Testis (tissue), 3 donors: ENCODE data around the gene SLC39A5. TPM values are rescaled to one million over a fixed set of nuclear protein-coding genes. Genes with fewer than 3 reads are reported as not detected.

ENCODE experiments used
- DNase-seq: peaks from one replicate; pipeline ENCODE4 v3.0.0-alpha.2; 2019
- H3K27ac ChIP-seq, 2 donors: fragments of 200-600 bp; sonication (generic); one replicate each; pipeline ENCODE4 v1.5.1; 2019
- H3K27me3 ChIP-seq: fragments of 200-600 bp; sonication (generic); one replicate; pipeline ENCODE4 v1.5.1; 2019
- H3K36me3 ChIP-seq: fragments of 200-600 bp; sonication (generic); one replicate; pipeline ENCODE4 v1.5.1; 2017; ENCODE audit warnings: low read depth; ENCODE audit errors: missing control alignments
- H3K4me1 ChIP-seq: fragments of 200-600 bp; sonication (generic); one replicate; pipeline ENCODE4 v1.5.1; 2019
- H3K4me3 ChIP-seq, 2 donors: fragments of 200-600 bp; sonication (generic); one replicate each; pipeline ENCODE4 v1.5.1; 2017 to 2019
- H3K9me3 ChIP-seq: fragments of 200-600 bp; sonication (generic); one replicate; pipeline ENCODE4 v1.5.1; 2017
- POLR2A ChIP-seq: fragments of 450-650 bp; IDR thresholded peaks from one replicate; pipeline ENCODE4 v1.6.1; 2017; ENCODE audit warnings: antibody characterized with exemption, mild to moderate bottlenecking, moderate library complexity
- WGBS, 2 donors: methylation state at CpG; one replicate each; pipeline ENCODE4 v1.1.5; 2018; 5-methylcytosine and 5-hydroxymethylcytosine counted together
- intact Hi-C: fragments of 100-400 bp; cut with DNase I; formaldehyde crosslinking; loops from one replicate; pipeline ENCODE4 v1.15.1; 2023; ENCODE audit warnings: low total_unique reads
- polyA plus RNA-seq: library from polyadenylated mRNA; stranded (reverse); fragments of 350-450 nt; fragmentation: Illumina TruSeq; extraction: RNeasy Lipid Tissue Mini Kit (QIAGEN cat#74804); gene quantifications from one replicate; pipeline ENCODE4 v1.2.3, GENCODE V29; 2014; ENCODE audit warnings: low read depth, low replicate concordance; ENCODE audit not compliant: insufficient read depth
- total RNA-seq, 2 donors: library from RNA; depleted of rRNA; stranded (reverse); fragments of >200 nt; gene quantifications; one replicate each; pipeline ENCODE4 v1.2.3, GENCODE V29; 2016
- TF ChIP-seq, protein P1 (sequence below), 3 experiments: fragments of 450-650 bp in 2 of 3; fragments of 200-600 bp in 1 of 3; sonication (generic) in 1 of 3; IDR thresholded peaks; one replicate each; pipeline ENCODE4 v1.5.1; 2016 to 2019; ENCODE audit warnings: antibody characterized with exemption in 3 of 3, mild to moderate bottlenecking in 2 of 3, moderate library complexity in 1 of 3

SLC39A5 gene
- total and polyA plus RNA-seq, 3 donors from 2014 or later: 0.87 to 3.9 TPM; not detected in 1

DNA sequence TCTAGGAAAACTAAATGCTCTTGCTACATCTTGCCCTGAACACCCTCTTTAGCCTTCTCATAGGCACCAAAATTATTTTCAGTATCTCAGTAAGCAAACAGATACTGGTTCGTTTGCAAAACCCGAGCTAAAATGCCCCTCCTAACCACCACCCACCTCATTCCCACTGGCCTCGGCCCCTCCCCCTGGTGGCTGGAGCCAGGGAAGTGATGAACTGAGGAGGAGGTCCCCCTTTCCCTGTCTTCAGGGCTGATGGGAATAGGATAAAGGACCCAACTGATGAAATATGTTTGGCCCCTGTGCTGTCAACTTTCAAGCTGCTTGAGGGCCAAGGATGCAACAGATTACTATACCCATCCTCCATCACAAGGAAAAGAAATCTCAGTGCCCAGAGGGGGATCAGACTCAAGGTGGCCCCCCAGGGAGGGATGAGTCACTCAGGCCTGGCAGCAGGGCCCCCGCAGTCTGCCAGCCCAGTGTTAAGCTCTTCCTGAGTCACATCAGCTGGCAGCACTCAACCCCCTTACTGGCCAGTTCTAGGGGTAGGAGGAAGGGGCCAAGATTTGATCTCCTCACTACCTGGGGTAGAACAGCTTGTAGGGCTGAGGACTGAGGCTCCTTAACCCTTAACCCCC, 26.6 kb downstream of the SLC39A5 start:
- intact Hi-C loops: no loop called here
- DNase-seq: no peak
- Histone ChIP-seq H3K4me3 (no peak overlapping the region), H3K36me3 (no peaks in the 10 kb centered on the region), H3K4me1 (peaks cover 14% of the 10 kb centered on the region), H3K9me3 (no peaks in the 10 kb centered on the region), H3K27ac (no peak overlapping the region), H3K27me3 (no peaks in the 10 kb centered on the region)
- WGBS, 2 donors: 41 to 44% methylated on average over 4 of the region's 4 CpGs
- TF ChIP-seq, protein P1, sequence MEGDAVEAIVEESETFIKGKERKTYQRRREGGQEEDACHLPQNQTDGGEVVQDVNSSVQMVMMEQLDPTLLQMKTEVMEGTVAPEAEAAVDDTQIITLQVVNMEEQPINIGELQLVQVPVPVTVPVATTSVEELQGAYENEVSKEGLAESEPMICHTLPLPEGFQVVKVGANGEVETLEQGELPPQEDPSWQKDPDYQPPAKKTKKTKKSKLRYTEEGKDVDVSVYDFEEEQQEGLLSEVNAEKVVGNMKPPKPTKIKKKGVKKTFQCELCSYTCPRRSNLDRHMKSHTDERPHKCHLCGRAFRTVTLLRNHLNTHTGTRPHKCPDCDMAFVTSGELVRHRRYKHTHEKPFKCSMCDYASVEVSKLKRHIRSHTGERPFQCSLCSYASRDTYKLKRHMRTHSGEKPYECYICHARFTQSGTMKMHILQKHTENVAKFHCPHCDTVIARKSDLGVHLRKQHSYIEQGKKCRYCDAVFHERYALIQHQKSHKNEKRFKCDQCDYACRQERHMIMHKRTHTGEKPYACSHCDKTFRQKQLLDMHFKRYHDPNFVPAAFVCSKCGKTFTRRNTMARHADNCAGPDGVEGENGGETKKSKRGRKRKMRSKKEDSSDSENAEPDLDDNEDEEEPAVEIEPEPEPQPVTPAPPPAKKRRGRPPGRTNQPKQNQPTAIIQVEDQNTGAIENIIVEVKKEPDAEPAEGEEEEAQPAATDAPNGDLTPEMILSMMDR (IDR thresholded peaks at IDR 0.05): no peak
- TF ChIP-seq POLR2A: no peak

DNA sequence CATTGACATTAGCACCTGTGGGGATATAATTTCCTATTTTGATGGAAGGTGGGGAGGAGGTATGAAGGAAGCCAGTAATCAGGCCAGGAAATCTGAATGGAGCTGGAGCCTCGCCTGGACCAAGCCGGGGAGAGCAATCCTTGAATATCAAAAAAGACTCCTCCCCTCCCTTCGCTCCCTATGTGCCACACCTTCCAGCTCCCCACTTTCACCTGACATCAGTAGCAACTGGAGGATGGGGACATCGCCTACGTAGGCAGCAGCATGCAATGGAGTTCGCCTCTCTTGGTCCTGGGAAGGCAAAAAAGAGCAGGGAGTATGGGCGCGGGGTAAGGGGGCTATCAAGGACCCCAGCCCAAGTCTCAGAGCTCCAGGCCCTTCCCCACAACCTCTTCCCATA, 27.2 kb downstream of the SLC39A5 start:
- 34 to 35% methylated on average over 8 of the region's 8 CpGs for WGBS, 2 donors
- Histone ChIP-seq H3K4me3 (peak overlapping the region; percentile 87 to 93), H3K9me3 (no peaks in the 10 kb centered on the region), H3K27ac (peak overlapping the region in 1 of 2 donors; percentile 92), H3K36me3 (no peaks in the 10 kb centered on the region), H3K27me3 (no peaks in the 10 kb centered on the region), H3K4me1 (peaks cover 14% of the 10 kb centered on the region)
- intact Hi-C loops: no loop called here
- no peak for DNase-seq
- TF ChIP-seq, protein P1 (IDR thresholded peaks at IDR 0.05): no peak
- TF ChIP-seq POLR2A: no peak

DNA sequence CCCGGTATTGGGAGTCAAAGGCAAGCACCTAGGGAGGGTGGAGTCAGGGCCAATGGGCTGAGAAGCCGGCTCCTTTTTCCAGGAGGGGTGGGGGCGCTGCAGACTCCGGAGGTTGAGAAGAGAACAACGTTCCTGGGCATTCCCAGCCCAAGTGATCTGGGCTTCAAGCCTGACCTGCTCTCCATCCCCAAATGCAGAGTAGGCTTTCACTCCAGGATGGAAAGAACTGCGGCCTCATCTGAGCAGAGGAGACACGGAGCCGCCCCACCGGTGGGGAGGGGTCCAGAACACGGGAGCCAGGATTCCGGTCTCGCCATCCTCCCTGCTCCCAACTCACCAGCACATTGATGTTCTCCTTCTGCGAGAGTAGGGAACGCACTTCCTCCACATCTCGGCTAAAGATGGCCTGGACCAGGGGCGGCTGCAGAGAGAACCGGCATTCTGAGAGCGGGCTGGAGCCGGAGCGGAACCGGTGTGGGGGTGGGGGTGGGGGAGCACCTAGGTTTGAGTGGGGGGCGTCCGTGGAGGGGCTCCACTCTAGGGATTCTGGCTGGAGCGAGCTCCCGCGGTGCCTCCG, 27.7 kb downstream of the SLC39A5 start:
- H3K4me3 ChIP-seq: peak overlapping the region; percentile 87 to 93
- 0% methylated on average over 6 to 27 of the region's 27 CpGs for WGBS, 2 donors
- no peak for TF ChIP-seq POLR2A
- TF ChIP-seq, protein P1 (IDR thresholded peaks at IDR 0.05): no peak
- peak; percentile 37 for DNase-seq
- no peaks in the 10 kb centered on the region for H3K9me3 ChIP-seq
- H3K4me1 ChIP-seq: peaks cover 14% of the 10 kb centered on the region
- intact Hi-C loops: no loop called here
- peak overlapping the region; percentile 81 to 92 for H3K27ac ChIP-seq
- H3K27me3 ChIP-seq: no peaks in the 10 kb centered on the region
- H3K36me3 ChIP-seq: no peaks in the 10 kb centered on the region

DNA sequence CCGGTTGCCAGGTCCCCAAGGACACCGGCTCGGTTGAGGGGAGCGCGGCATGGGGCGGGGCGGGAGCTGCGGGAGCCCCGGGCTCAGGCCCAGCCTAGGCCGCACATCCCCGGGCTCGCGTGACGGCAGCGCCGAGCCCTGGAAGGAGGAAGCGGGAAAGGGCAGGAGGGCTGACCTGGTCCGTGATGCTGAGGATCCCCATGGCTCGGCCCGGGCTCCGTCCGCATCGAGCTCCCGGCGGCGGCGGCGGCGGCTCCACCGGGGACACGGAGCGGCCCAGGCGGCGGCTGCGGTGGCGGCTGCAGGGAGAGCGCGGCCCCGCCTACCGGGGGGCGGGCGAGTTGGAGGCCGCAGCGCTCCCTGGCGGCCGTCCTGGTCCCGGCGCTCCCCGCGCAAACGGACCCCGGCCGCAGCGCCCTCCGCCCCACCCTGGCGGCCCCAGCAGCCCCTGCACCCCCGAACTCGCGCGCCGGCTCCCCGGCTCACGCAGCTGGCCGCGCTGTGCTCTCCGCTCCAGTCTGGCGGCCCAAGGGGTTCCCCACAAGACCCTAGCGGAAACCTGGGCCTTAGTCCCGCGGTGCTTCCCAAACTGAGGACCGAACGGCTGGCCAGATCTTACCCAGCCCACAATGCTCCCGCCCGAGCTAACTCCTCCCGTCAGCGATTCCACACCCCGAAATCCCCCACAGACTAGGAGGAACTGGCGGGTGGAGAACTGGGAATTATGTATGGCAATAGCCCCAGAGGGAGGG, 28.4 kb downstream of the SLC39A5 start, which contains the start of gene ANKRD52:
TSS of gene ANKRD52 (minus strand) at position 317 of the 752 bp plus-strand sequence. CDS start at position 202, 115 bp downstream.
- H3K4me1 ChIP-seq: peaks cover 14% of the 10 kb centered on the region
- H3K36me3 ChIP-seq: no peaks in the 10 kb centered on the region
- TF ChIP-seq, protein P1 (IDR thresholded peaks at IDR 0.05): peak; percentile 60 to 79 (median 68)
- no peak for TF ChIP-seq POLR2A
- WGBS, 2 donors: 0 to 1% methylated on average over 9 to 73 of the region's 78 CpGs
- H3K9me3 ChIP-seq: no peaks in the 10 kb centered on the region
- H3K27me3 ChIP-seq: no peaks in the 10 kb centered on the region
- peak within 1 kb of the TSS; percentile 81 to 92 for H3K27ac ChIP-seq
- peak; percentile 78 for DNase-seq
- H3K4me3 ChIP-seq: peak within 1 kb of the TSS; percentile 87 to 93
- intact Hi-C loops: no loop called here
